NT2/D1 (cell line): ENCODE data around the gene RNF19B.
"Not testable (repeated sequence)": the region's sequence is repeated elsewhere in the genome, so short reads cannot be mapped to it uniquely, and the experiment has no call there.

ENCODE experiments used
- DNase-seq: peaks from one replicate; pipeline ENCODE4 v3.0.0-alpha.2; 2011; ENCODE audit warnings: low read depth, low spot score
- H3K27me3 ChIP-seq: 2 replicates; pipeline ENCODE4 v1.6.0; 2011; ENCODE audit warnings: mild to moderate bottlenecking; ENCODE audit not compliant: insufficient read length, insufficient read depth
- H3K36me3 ChIP-seq: 2 replicates; pipeline ENCODE4 v1.6.1; 2011; ENCODE audit warnings: mild to moderate bottlenecking, low read length, mixed read lengths; ENCODE audit not compliant: insufficient read depth, insufficient read length
- H3K4me1 ChIP-seq: 2 replicates; pipeline ENCODE4 v1.5.1; 2011; ENCODE audit not compliant: insufficient read depth, insufficient read length
- H3K4me3 ChIP-seq: 2 replicates; pipeline ENCODE4 v1.5.1; 2011; ENCODE audit warnings: low read depth; ENCODE audit not compliant: insufficient read length
- H3K9ac ChIP-seq: 2 replicates; pipeline ENCODE4 v1.6.0; 2011; ENCODE audit warnings: low read depth; ENCODE audit not compliant: insufficient read length
- H3K9me3 ChIP-seq: 2 replicates; pipeline ENCODE4 v1.5.1; 2011; ENCODE audit warnings: mild to moderate bottlenecking, low read length; ENCODE audit not compliant: insufficient read depth
- SUZ12 ChIP-seq: IDR thresholded peaks from 2 replicates; pipeline ENCODE4 v1.6.1; 2011; ENCODE audit not compliant: insufficient read length, insufficient read depth; ENCODE audit errors: extremely low read depth
- YY1 ChIP-seq: IDR thresholded peaks from 2 replicates; pipeline ENCODE4 v1.6.1; 2011; ENCODE audit not compliant: insufficient read length, insufficient read depth
- ZNF274 ChIP-seq: IDR thresholded peaks from 2 replicates; pipeline ENCODE4 v1.6.1; 2011; ENCODE audit warnings: mild to moderate bottlenecking, low read depth, low read length

Gene RNF19B

DNA sequence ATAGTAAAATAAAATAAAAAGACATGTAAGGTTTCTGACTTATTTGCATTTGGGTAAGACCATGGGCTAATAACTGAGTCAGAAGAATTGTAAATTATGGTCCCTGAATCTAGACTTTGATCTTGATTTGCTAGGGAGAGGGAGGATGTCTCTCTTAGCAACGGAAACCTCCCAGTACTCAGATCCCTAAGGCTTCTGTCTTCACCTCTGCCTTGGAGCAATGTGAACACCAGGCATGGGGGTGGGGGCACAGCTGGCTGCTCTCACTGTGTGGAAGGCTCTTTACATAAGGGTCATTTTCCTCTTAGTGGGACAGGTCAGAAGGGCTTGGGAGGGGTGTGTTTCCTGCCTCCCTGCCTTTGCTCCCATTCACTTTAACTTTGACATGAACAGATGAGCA is 46.4 kb downstream of the RNF19B start:
- Histone ChIP-seq H3K9me3 (no peaks in the 10 kb centered on the region), H3K36me3 (no peaks in the 10 kb centered on the region), H3K4me1 (peaks cover 4% of the 10 kb centered on the region), H3K4me3 (no peak overlapping the region), H3K9ac (no peak overlapping the region), H3K27me3 (peaks cover 6% of the 10 kb centered on the region)
- TF ChIP-seq YY1 (no peak), SUZ12 (no peak), ZNF274 (no peak)
- DNase-seq: no peak

DNA sequence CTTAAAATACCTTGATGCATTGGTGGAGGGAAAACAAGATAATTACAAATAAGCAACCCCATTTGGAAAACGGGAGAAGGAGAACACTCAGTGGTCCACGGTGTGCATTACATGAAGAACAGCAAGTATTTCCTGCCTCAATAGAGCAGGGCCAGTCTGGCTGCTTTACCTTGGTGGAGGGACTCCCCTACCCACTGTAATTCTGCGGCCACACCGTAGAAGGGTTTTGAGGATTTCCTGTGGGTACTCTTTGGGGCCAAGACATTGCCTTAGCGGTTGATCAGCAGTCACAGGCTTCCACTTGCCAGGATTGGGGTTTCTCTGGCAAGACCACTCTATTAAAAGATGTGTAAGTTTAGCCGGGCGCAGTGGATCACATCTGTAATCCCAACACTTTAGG is 47.1 kb downstream of the RNF19B start:
- Histone ChIP-seq H3K9ac (no peak overlapping the region), H3K4me1 (peaks cover 4% of the 10 kb centered on the region), H3K4me3 (no peak overlapping the region), H3K36me3 (no peaks in the 10 kb centered on the region), H3K9me3 (no peaks in the 10 kb centered on the region), H3K27me3 (no peaks in the 10 kb centered on the region)
- DNase-seq: no peak
- no peak for TF ChIP-seq ZNF274
- TF ChIP-seq SUZ12: no peak
- TF ChIP-seq YY1: no peak

DNA sequence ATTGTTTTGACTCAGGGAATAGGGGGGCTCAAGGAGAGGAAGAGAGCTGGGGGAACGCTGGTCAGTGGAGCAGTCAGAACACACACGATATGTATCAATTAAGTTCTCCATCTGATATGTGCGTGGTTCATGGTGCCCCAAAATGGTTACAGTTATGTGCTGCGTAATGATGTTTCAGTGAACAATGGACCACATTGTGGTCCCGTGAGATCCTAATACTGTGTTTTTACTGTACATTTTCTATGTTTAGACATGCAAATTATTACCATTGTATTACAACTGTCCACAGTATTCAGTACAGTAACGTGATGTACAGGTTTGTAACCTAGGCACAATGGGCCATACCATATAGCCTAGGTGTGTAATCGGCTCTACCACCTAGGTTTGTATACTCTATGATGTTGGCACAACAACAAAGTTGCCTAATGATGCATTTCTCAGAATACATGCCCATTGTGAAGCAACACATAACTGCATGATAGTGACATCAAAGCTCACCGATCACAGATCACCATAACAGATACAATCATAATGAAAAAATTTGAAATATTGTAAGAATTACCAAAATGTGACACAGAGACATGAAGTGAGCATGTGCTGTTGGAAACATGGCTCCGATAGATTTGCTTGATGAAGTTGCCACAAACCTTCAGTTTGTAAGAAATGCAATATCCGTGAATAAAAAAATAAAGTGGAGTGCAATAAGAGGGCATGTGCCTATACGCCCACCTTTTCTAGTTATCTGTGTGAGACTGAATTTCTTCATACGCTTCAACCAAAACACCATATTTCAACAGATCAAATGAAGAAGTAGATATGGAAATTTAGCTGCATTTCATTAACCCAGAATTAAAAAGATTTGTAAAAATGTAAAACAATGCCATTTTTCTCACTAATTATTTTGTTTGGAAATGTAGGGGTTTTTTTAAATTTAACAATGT is 48.6 kb downstream of the RNF19B start:
- Histone ChIP-seq H3K4me1 (peaks cover 4% of the 10 kb centered on the region), H3K27me3 (no peaks in the 10 kb centered on the region), H3K9me3 (no peaks in the 10 kb centered on the region), H3K36me3 (no peaks in the 10 kb centered on the region), H3K9ac (no peak overlapping the region), H3K4me3 (no peak overlapping the region)
- no peak for TF ChIP-seq ZNF274
- no peak for TF ChIP-seq YY1
- no peak for TF ChIP-seq SUZ12
- DNase-seq: no peak

DNA sequence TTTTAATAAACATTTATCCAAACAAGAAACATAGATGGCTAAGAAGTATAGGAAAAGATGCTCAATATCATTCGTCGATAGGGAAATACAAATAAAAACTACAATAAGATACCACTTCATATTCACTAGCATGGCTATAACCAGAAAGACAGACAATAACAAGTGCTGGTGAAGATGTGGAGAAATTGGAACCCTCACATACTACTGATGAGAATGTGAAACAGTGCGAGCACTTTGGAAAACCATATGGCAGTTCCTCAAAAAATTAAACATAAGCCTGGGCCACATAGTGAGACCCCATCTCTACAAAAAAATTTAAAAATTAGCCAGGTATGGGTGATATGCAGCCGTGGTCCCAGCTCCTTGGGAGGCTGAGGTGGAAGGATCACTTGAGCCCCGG is 54.3 kb downstream of the RNF19B start:
- Histone ChIP-seq H3K27me3 (no peaks in the 10 kb centered on the region), H3K9ac (no peak overlapping the region), H3K4me3 (no peak overlapping the region), H3K4me1 (no peaks in the 10 kb centered on the region), H3K36me3 (no peaks in the 10 kb centered on the region), H3K9me3 (no peaks in the 10 kb centered on the region)
- DNase-seq: no peak
- no peak for TF ChIP-seq ZNF274
- TF ChIP-seq YY1: no peak
- no peak for TF ChIP-seq SUZ12

DNA sequence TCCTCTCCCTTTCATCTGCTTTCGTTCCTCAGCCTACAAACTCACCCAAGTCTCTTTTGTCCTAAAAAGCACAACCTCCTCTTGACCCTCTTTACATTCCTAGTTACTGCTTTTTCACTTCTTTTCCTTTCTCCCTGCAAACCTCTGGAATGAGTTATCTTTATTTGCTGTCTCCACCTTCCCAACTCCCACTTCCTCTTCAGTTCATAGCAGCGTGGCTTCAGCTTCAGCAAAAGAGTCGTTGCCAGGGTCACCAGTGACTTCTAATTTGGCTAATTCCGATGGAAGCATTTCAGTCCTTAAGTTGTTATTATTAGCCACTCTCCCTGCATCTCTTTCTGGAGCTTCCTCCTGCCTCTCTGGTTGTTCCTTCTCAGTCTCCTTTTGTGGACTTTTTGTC is 57.2 kb downstream of the RNF19B start:
- H3K4me1 ChIP-seq: no peaks in the 10 kb centered on the region
- H3K4me3 ChIP-seq: no peak overlapping the region
- peaks cover 2% of the 10 kb centered on the region for H3K27me3 ChIP-seq
- DNase-seq: no peak
- no peak for TF ChIP-seq SUZ12
- no peak for TF ChIP-seq YY1
- TF ChIP-seq ZNF274: no peak
- no peak overlapping the region for H3K9ac ChIP-seq
- no peaks in the 10 kb centered on the region for H3K36me3 ChIP-seq
- H3K9me3 ChIP-seq: no peaks in the 10 kb centered on the region

DNA sequence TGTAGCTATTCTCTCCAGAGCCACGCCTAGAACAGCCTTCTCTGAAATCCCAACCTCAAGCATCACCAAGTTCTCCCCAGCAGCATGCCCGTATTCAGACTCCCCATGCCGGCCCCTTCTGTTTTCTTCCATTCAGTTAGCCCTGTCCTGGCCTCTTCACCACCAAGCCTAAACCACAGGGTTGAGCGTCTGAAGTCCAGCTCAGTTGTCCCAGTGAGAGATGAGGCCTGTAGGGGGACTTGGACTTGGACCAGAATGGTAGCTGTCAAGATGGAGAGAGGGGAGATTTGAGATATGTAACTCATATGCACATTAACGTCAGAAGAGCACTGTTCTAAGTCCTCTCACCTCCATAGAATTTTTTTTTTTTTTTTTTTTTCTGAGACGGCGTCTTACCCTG is 58.0 kb downstream of the RNF19B start:
- H3K4me1 ChIP-seq: no peaks in the 10 kb centered on the region

DNA sequence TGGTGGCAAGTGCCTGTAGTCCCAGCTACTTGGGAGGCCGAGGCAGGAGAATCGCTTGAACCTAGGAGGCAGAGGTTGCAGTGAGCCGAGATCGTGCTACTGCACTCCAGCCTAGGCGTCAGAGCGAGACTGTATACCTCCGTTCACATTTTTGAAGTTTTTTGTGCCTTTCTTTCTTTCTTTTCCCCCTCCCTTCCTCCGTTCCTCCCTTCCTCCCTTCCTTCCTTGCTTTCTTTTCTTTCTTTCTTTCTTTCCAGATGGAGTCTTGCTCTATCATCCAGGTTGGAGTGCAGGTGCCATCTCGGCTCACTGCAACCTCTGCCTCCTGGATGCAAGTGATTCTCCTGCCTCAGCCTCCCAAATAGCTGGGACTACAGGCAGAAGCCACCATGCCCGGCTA is 59.0 kb downstream of the RNF19B start:
- H3K4me1 ChIP-seq, H3K9me3 ChIP-seq, DNase-seq, H3K4me3 ChIP-seq, H3K36me3 ChIP-seq, H3K9ac ChIP-seq: not testable (repeated sequence)
- peaks cover 11% of the 10 kb centered on the region for H3K27me3 ChIP-seq

More for the DNA sequence above, 58.0 kb downstream of the RNF19B start:
- Histone ChIP-seq H3K27me3 (peaks cover 5% of the 10 kb centered on the region), H3K9ac (no peak overlapping the region), H3K4me3 (no peak overlapping the region), H3K9me3 (no peaks in the 10 kb centered on the region), H3K36me3 (no peaks in the 10 kb centered on the region)
- DNase-seq: no peak
- TF ChIP-seq ZNF274: no peak
- TF ChIP-seq YY1: no peak
- TF ChIP-seq SUZ12: no peak
